WERI-Rb-1 (cell line): ENCODE results near the gene TNFAIP8L1.

ENCODE experiments used
- DNase-seq: peaks from one replicate; pipeline ENCODE4 v3.0.0-alpha.2; 2020
- H3K27ac ChIP-seq: fragments of 250-450 bp; sonication (Bioruptor Pico); 2 replicates; pipeline ENCODE4 v1.5.1; 2020; ENCODE audit warnings: mild to moderate bottlenecking, moderate library complexity
- H3K27me3 ChIP-seq: fragments of 250-450 bp; sonication (Bioruptor Pico); 2 replicates; pipeline ENCODE4 v1.5.1; 2021; ENCODE audit warnings: mild to moderate bottlenecking, low read depth, moderate library complexity; ENCODE audit not compliant: insufficient read depth, severe bottlenecking
- H3K36me3 ChIP-seq: fragments of 250-450 bp; sonication (Bioruptor Pico); 2 replicates; pipeline ENCODE4 v1.5.1; 2020; ENCODE audit warnings: mild to moderate bottlenecking, moderate library complexity
- H3K4me3 ChIP-seq: 2 replicates; pipeline ENCODE4 v1.5.1; 2011; ENCODE audit warnings: low read depth, mild to moderate bottlenecking, control low read depth, low read length
- H3K9me3 ChIP-seq: fragments of 250-450 bp; sonication (Bioruptor Pico); 2 replicates; pipeline ENCODE4 v1.5.1; 2021; ENCODE audit warnings: mild to moderate bottlenecking, moderate library complexity; ENCODE audit not compliant: severe bottlenecking
- TF ChIP-seq, protein P1 (sequence below): IDR thresholded peaks from 2 replicates; pipeline ENCODE4 v1.5.1; 2011; ENCODE audit warnings: low read depth, mild to moderate bottlenecking, control low read depth, inconsistent platforms, low read length

The TNFAIP8L1 gene

GRCh38 chr19:4638828-4639530 is at the start of gene TNFAIP8L1:
TSS of gene TNFAIP8L1 (plus strand) at chr19:4639516. CDS start at chr19:4651870, 12,354 bp downstream.
- H3K4me3 ChIP-seq, result peak within 1 kb of the TSS; percentile 64
- no peaks in the 10 kb centered on the region for H3K9me3 ChIP-seq
- TF ChIP-seq, protein P1, sequence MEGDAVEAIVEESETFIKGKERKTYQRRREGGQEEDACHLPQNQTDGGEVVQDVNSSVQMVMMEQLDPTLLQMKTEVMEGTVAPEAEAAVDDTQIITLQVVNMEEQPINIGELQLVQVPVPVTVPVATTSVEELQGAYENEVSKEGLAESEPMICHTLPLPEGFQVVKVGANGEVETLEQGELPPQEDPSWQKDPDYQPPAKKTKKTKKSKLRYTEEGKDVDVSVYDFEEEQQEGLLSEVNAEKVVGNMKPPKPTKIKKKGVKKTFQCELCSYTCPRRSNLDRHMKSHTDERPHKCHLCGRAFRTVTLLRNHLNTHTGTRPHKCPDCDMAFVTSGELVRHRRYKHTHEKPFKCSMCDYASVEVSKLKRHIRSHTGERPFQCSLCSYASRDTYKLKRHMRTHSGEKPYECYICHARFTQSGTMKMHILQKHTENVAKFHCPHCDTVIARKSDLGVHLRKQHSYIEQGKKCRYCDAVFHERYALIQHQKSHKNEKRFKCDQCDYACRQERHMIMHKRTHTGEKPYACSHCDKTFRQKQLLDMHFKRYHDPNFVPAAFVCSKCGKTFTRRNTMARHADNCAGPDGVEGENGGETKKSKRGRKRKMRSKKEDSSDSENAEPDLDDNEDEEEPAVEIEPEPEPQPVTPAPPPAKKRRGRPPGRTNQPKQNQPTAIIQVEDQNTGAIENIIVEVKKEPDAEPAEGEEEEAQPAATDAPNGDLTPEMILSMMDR, result no peak
- peak; percentile 99 for DNase-seq
- peak within 1 kb of the TSS; percentile 62; the same call in 1 of the 2 replicates for H3K27ac ChIP-seq
- no peaks in the 10 kb centered on the region for H3K36me3 ChIP-seq
- H3K27me3 ChIP-seq, result no peaks in the 10 kb centered on the region

DNA sequence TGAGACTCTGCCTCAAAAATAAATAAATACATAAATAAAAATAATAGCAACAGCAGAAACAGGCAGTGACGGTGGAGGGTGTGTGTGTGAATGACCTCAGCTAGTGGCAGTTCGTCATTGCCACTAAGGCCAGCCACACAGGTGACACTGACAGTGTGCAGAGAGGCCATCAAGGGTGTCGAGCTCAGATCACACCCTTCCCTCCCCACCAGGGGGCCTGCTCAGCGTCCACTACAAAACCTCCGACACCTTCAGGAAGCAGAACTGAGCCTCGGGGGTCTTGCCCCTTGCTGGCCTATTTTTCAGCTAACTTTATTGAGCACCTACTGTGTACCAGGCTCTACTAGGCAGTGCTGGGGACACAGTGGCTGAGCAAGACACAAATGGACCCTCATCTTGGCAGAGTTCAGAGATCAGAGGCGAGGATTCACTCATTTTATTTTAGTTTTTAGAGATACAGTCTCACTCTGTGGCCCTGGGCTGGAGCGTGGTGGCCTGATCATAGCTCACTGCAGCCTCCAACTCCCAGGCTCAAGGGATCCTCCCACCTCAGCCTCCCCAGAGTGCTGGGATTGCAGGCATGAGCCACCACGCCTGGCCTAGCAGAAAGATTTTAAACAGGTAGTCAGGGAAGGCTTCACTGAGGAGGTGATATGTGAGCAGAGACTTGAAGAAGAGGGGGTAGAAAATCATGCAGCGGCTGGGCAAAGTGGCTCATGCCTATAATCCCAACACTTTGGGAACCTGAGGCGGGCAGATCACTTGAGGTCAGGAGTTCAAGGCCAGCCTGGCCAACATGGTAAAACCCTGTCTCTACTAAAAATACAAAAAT is 49.5 kb upstream of the TNFAIP8L1 start:
- Histone ChIP-seq H3K27me3 (no peaks in the 10 kb centered on the region), H3K4me3 (no peak overlapping the region), H3K27ac (no peak overlapping the region), H3K9me3 (no peaks in the 10 kb centered on the region), H3K36me3 (no peaks in the 10 kb centered on the region)
- DNase-seq, result peak; percentile 73
- TF ChIP-seq, protein P1, result peak; percentile 77

DNA sequence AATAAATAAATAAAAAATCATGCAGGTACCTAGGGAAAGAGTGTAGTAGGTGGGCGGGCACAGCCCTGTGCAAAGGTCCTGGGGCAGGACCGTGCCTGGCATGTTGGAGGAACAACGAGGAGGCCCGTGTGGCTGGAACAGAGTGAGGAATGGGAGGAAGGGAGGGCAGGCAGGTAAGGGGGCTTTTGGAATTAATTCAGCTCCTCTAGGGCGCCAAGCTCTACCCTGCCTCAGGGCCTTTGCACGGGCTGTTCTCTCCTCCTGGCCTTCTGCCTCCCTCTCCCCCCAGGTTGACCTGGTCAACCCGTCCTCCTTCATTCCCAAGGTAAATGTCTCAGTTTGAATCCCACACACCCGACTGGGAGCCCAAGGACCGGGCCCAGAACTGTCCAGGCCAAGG is 48.8 kb upstream of the TNFAIP8L1 start:
- no peaks in the 10 kb centered on the region for H3K36me3 ChIP-seq
- no peak overlapping the region for H3K4me3 ChIP-seq
- no peak overlapping the region for H3K27ac ChIP-seq
- no peak for DNase-seq
- TF ChIP-seq, protein P1, result no peak
- no peaks in the 10 kb centered on the region for H3K9me3 ChIP-seq
- no peaks in the 10 kb centered on the region for H3K27me3 ChIP-seq

DNA sequence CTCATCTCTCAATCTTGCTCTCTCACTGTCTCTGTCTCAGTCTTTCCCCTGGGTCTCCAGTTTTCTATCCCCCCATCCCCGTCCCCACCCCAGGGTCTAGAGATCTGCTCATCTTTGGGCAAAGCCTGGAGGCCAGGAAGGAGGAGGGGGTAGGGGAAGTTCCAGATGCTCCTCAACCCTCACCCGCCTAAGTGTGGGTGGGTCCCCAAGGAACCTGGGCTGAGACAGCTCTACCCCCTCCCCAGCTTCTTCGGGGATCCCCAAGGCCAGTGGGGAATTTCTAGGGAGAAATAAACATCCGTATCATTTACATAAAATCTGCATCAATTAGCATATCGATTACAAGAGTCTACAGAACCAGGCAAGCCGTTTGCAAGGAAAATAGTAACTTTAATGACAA is 48.0 kb upstream of the TNFAIP8L1 start:
- Histone ChIP-seq H3K27me3 (no peaks in the 10 kb centered on the region), H3K9me3 (no peaks in the 10 kb centered on the region), H3K27ac (no peak overlapping the region), H3K4me3 (no peak overlapping the region), H3K36me3 (no peaks in the 10 kb centered on the region)
- no peak for DNase-seq
- TF ChIP-seq, protein P1, result no peak

DNA sequence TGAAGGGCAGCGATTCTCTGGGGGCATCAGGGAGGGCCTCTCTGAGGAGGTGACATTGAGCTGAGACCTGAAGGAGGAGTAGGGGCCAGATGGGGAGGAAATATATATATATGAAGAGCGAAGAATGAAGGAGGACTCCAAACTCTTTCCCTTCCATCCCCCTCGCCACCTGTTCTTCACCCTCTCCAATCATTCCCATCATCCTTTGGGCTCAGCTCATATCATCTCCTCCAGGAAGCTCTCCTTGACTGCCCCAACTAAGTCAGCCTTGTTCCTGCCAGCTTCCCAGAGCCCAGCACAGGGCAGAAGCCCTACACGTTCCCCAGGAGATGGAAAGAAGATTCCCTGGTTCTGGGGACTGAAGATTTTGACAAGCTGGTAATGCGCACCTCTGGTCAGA is 46.9 kb upstream of the TNFAIP8L1 start:
- Histone ChIP-seq H3K27ac (no peak overlapping the region), H3K4me3 (no peak overlapping the region), H3K36me3 (no peaks in the 10 kb centered on the region), H3K27me3 (no peaks in the 10 kb centered on the region), H3K9me3 (no peaks in the 10 kb centered on the region)
- DNase-seq, result no peak
- TF ChIP-seq, protein P1, result no peak
